HepG2 (cell line): ENCODE measurements around the gene MAPK1. TPM values are rescaled to one million over a fixed set of nuclear protein-coding genes. Genes with fewer than 3 reads are reported as not detected.

Experiments
- ATAC-seq: fragments of 200-7000 bp; cut with Tn5 transposase; 3 replicates; pipeline ENCODE4 v1.9.1; 2020; ENCODE audit warnings: mild to moderate bottlenecking, moderate library complexity
- BruUV-seq: library from RNA; stranded (reverse); fragments of 400-500 nt; replicated peaks from 2 replicates; lab custom pipeline; 2021; lab: Mats Ljungman, UMichigan
- CTCF ChIA-PET: fragments of 300-600 bp; formaldehyde crosslinking; extraction: SDS; loops from one replicate; lab custom pipeline; 2021; ENCODE audit warnings: low total read pairs, inconsistent platforms, low intra/inter-chr PET ratio; lab: Yijun Ruan, JAX
- POLR2A ChIA-PET: fragments of 350-600 bp; sonication (Branson Sonifier 250); formaldehyde crosslinking; loops from one replicate; lab custom pipeline; 2020; ENCODE audit warnings: antibody characterized with exemption, inconsistent platforms; lab: Yijun Ruan, JAX
- DNase-seq: peaks from one replicate; pipeline ENCODE4 v3.0.0-alpha.2; 2015; ENCODE audit warnings: low spot score
- FAIRE-seq: peaks from 3 replicates; lab custom pipeline; 2011; peaks lifted over from hg19 to GRCh38; lab: Jason Lieb, UNC
- H2AFZ ChIP-seq: one replicate; pipeline ENCODE4 v1.6.1; 2011; ENCODE audit warnings: low read length, inconsistent platforms
- H3K27ac ChIP-seq: fragments of 300-600 bp; 3 replicates; pipeline ENCODE4 v1.8.0; 2011; ENCODE audit warnings: mixed run types, mild to moderate bottlenecking, mixed read lengths, low read length, inconsistent platforms; ENCODE audit not compliant: insufficient read depth; ENCODE audit errors: extremely low read length
- H3K27me3 ChIP-seq, 2 experiments: fragments of 200-600 bp in 1 of 2; 2 replicates in 1 of 2; 3 replicates in 1 of 2; pipeline versions ENCODE4 v1.6.0 to v1.8.0; 2011; ENCODE audit warnings: low read length in 2 of 2, mild to moderate bottlenecking in 2 of 2, moderate library complexity in 2 of 2, inconsistent platforms in 1 of 2; ENCODE audit not compliant: insufficient read depth in 2 of 2, control insufficient read depth in 1 of 2
- H3K36me3 ChIP-seq, 2 experiments: fragments of 200-600 bp in 1 of 2; replicated peaks in 1 of 2; 2 replicates in 1 of 2; 3 replicates in 1 of 2; pipeline versions ENCODE4 v1.5.1 to v1.8.0; 2011; ENCODE audit warnings: low read length in 2 of 2, inconsistent platforms in 1 of 2; ENCODE audit not compliant: insufficient read depth in 2 of 2, control insufficient read depth in 1 of 2
- H3K4me1 ChIP-seq: 2 replicates; pipeline ENCODE4 v1.5.1; 2012; ENCODE audit warnings: low read length, inconsistent platforms; ENCODE audit not compliant: insufficient read depth
- H3K4me2 ChIP-seq: 2 replicates; pipeline ENCODE4 v1.6.0; 2011; ENCODE audit warnings: low read depth, low read length, inconsistent platforms
- H3K4me3 ChIP-seq, 3 experiments: fragments of 200-600 bp in 1 of 3; sonication (generic), shearing (Covaris generic) in 1 of 3; replicated peaks in 1 of 3; 2 replicates each; pipeline ENCODE4 v1.5.1; 2011 to 2016; ENCODE audit warnings: low read length in 3 of 3, inconsistent platforms in 2 of 3, low read depth in 2 of 3, mild to moderate bottlenecking in 2 of 3, control low read depth in 1 of 3, mixed read lengths in 1 of 3; ENCODE audit not compliant: insufficient read depth in 1 of 3
- H3K79me2 ChIP-seq: one replicate; pipeline ENCODE4 v1.6.1; 2011; ENCODE audit warnings: low read length, inconsistent platforms; ENCODE audit not compliant: insufficient read depth
- H3K9ac ChIP-seq: 2 replicates; pipeline ENCODE4 v1.6.0; 2011; ENCODE audit warnings: mild to moderate bottlenecking, low read depth, low read length, inconsistent platforms; ENCODE audit not compliant: insufficient read depth
- H3K9me3 ChIP-seq: 2 replicates; pipeline ENCODE4 v1.5.1; 2012; ENCODE audit warnings: mild to moderate bottlenecking, low read length
- H4K20me1 ChIP-seq: 2 replicates; pipeline ENCODE4 v1.6.0; 2011; ENCODE audit warnings: inconsistent platforms, mild to moderate bottlenecking, low read length, moderate library complexity; ENCODE audit not compliant: insufficient read depth
- ADNP ChIP-seq: sonication (generic); formaldehyde crosslinking; IDR thresholded peaks from 2 replicates; pipeline ENCODE4 v1.4.0; 2020; ENCODE audit warnings: missing genetic modification reagents
- ARID4A ChIP-seq: sonication (generic); formaldehyde crosslinking; IDR thresholded peaks from 2 replicates; pipeline ENCODE4 v1.5.0; 2020; ENCODE audit warnings: mild to moderate bottlenecking, missing genetic modification reagents, borderline replicate concordance
- ATF4 ChIP-seq, 2 experiments: fragments of 450-650 bp in 1 of 2; sonication (generic) in 1 of 2; formaldehyde crosslinking; IDR thresholded peaks; 2 replicates each; pipeline versions ENCODE4 v1.5.0 to v1.8.0; 2020 to 2022; ENCODE audit warnings: mild to moderate bottlenecking in 1 of 2, missing genetic modification reagents in 1 of 2
- CREBL2 ChIP-seq: sonication (generic); formaldehyde crosslinking; IDR thresholded peaks from 2 replicates; pipeline ENCODE4 v1.8.1; 2023; ENCODE audit warnings: missing genetic modification reagents, mild to moderate bottlenecking, borderline replicate concordance
- ESRRA ChIP-seq: sonication (generic); formaldehyde crosslinking; IDR thresholded peaks from 2 replicates; pipeline ENCODE4 v1.5.1; 2020; ENCODE audit warnings: mild to moderate bottlenecking, low read depth, missing genetic modification reagents
- GTF2F1 ChIP-seq: fragments of 150-350 bp; IDR thresholded peaks from 2 replicates; pipeline ENCODE4 v1.6.1; 2014; ENCODE audit warnings: low read length
- IRF2 ChIP-seq: IDR thresholded peaks from 2 replicates; pipeline ENCODE4 v1.6.1; 2018; ENCODE audit warnings: missing genetic modification reagents, missing compliant biosample characterization
- KLF12 ChIP-seq: sonication (generic); formaldehyde crosslinking; IDR thresholded peaks from 2 replicates; pipeline ENCODE4 v1.4.0; 2020; ENCODE audit warnings: missing genetic modification reagents, borderline replicate concordance
- USF2 ChIP-seq, 2 experiments: sonication (generic) in 1 of 2; formaldehyde crosslinking in 1 of 2; IDR thresholded peaks; 2 replicates each; pipeline versions ENCODE4 v1.5.1 to v1.6.1; 2011 to 2020; ENCODE audit warnings: borderline replicate concordance in 1 of 2, low read depth in 1 of 2, low read length in 1 of 2, mild to moderate bottlenecking in 1 of 2, missing genetic modification reagents in 1 of 2, moderate library complexity in 1 of 2
- YEATS2 ChIP-seq: sonication (generic); formaldehyde crosslinking; IDR thresholded peaks from 2 replicates; pipeline ENCODE4 v1.4.0; 2020; ENCODE audit warnings: missing genetic modification reagents, borderline replicate concordance
- ZFP91 ChIP-seq: sonication (generic); formaldehyde crosslinking; IDR thresholded peaks from 2 replicates; pipeline ENCODE4 v1.9.0; 2022; ENCODE audit warnings: missing genetic modification reagents, mild to moderate bottlenecking, borderline replicate concordance
- ZNF282 ChIP-seq: fragments of 450-650 bp; IDR thresholded peaks from 2 replicates; pipeline ENCODE4 v1.6.1; 2018; ENCODE audit not compliant: partially characterized antibody
- ZNF292 ChIP-seq: sonication (generic); formaldehyde crosslinking; IDR thresholded peaks from 2 replicates; pipeline ENCODE4 v1.8.1; 2022; ENCODE audit warnings: mild to moderate bottlenecking, low read depth, missing genetic modification reagents, borderline replicate concordance
- ZNF30 ChIP-seq: sonication (generic); formaldehyde crosslinking; IDR thresholded peaks from 2 replicates; pipeline ENCODE4 v1.5.0; 2020; ENCODE audit warnings: mild to moderate bottlenecking, missing genetic modification reagents
- ZNF670 ChIP-seq: sonication (generic); formaldehyde crosslinking; IDR thresholded peaks from 2 replicates; pipeline ENCODE4 v1.8.0; 2022; ENCODE audit warnings: mild to moderate bottlenecking, missing genetic modification reagents, borderline replicate concordance
- WGBS: methylation state at CpG from one replicate; pipeline ENCODE4 v1.1.6; 2017; ENCODE audit warnings: low lambda C conversion rate; 5-methylcytosine and 5-hydroxymethylcytosine counted together
- in situ Hi-C: cut with HindIII; loops from 2 replicates; pipeline ENCODE4 v1.10.0; 2017; ENCODE audit warnings: low pct_unique_long_range_greater_than_20kb; ENCODE audit not compliant: extremely low pct_ligation_motif_present
- intact Hi-C: fragments of 100-400 bp; cut with micrococcal nuclease; formaldehyde crosslinking; loops from one replicate; pipeline ENCODE4 v1.10.0; 2022; ENCODE audit not compliant: unreplicated experiment
- polyA plus RNA-seq, 8 experiments: library from polyadenylated mRNA; depleted of rRNA in 3 of 8; stranded (reverse) in 7 of 8; unstranded in 1 of 8; fragments of >200 nt; fragmentation: Illumina TruSeq in 4 of 8; extraction: Trizol in 4 of 8; gene quantifications; 2 replicates each; pipeline versions ENCODE4 v1.2.1 to v1.2.3, GENCODE V29; 2011 to 2016; ENCODE audit warnings: low read depth in 4 of 8, missing spikeins in 1 of 8, mixed read lengths in 1 of 8; ENCODE audit not compliant: insufficient read depth in 1 of 8
- total RNA-seq, 5 experiments: library from RNA; depleted of rRNA; stranded (reverse); fragments of >200 nt; fragmentation: Illumina TruSeq; extraction: Trizol; gene quantifications; 2 replicates each; pipeline ENCODE4 v1.2.3, GENCODE V29; 2016; ENCODE audit warnings: low read depth in 1 of 5

The MAPK1 gene
- total and polyA plus RNA-seq, 2 of the 13 experiments (the other 11 are each of a cell fraction or from before 2014, with no cell fraction given): 107 to 114 TPM

- DNase-seq (no peak), ATAC-seq (peak; percentile 15), FAIRE-seq (no peak)
- WGBS: 83% methylated on average over 4 of the region's 7 CpGs
- ChIA-PET CTCF (no interaction called here), POLR2A (no interaction called here)
- no peak overlapping the region for H3K27ac ChIP-seq
- peaks cover 21% of the 10 kb centered on the region for H3K4me1 ChIP-seq
- H3K4me2 ChIP-seq: no peak overlapping the region
- in situ Hi-C loops (no loop called here), intact Hi-C loops (no loop called here)
- no peak overlapping the region for H2AFZ ChIP-seq
- no peaks in the 10 kb centered on the region for H3K79me2 ChIP-seq
- BruUV-seq: no TSS peak
- H3K36me3 ChIP-seq: peaks cover 2 to 5% of the 10 kb centered on the region in 2 experiments; a peak in 1 of 5 replicates
- H3K4me3 ChIP-seq: no peak overlapping the region
- H3K9ac ChIP-seq: no peak overlapping the region
- H4K20me1 ChIP-seq: no peaks in the 10 kb centered on the region; the same call in 1 of the 2 replicates
- H3K9me3 ChIP-seq: no peaks in the 10 kb centered on the region
- no peaks in the 10 kb centered on the region for H3K27me3 ChIP-seq
- TF ChIP-seq IRF2 (no peak), ZNF670 (CRISPR knock-in tag) (no peak), CREBL2 (no peak), ZFP91 (CRISPR knock-in tag) (no peak), ARID4A (CRISPR knock-in tag) (no peak), ZNF30 (CRISPR knock-in tag) (no peak), ZNF282 (no peak), YEATS2 (no peak), ATF4 (CRISPR knock-in tag; IDR thresholded peaks at IDR 0.05) (no peak), ZNF292 (no peak), ADNP (CRISPR knock-in tag) (no peak), KLF12 (CRISPR knock-in tag) (no peak), USF2 (IDR thresholded peaks at IDR 0.05; ENCODE audit: low read depth, low read length) (no peak), USF2 (CRISPR knock-in tag; IDR thresholded peaks at IDR 0.05; ENCODE audit: borderline replicate concordance) (no peak), GTF2F1 (no peak), ESRRA (CRISPR knock-in tag) (no peak)
Measured at GRCh38 chr22:21754523-21754922, 112.9 kb downstream of the MAPK1 start.
